SW480 (cell line): Measurements from ENCODE around the gene ADAMTS2.

Experiments
- DNase-seq: peaks from one replicate; pipeline ENCODE4 v3.0.0-alpha.2; 2016; ENCODE audit warnings: low spot score

The ADAMTS2 gene

DNA sequence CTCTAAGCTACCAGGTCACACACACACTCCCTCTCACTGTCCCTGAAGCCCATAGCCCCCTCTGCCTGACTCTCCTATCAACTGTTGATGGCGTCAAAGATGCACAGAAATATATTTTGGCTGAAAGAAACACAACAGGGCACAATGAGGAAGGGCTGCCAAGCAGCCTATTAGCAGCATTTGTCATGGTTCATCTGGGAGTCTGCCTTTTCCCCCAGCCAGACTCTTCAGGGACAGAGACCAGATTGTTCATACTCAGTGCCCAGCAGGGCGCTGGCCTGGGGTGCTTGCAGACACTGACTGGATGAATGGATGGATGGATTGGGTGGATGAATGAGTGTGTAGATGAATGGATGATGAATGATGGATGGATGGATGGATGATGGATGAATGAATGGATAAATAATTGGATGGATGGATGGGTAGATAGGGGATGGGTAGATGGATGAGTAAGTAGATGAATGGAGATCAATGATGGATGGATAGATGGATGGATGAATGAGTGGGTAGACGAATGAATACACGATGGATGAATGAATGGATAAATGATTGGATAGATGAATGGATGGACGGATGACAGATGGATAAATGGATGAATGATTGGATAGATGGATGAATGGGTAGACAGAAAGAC lies 90.5 kb downstream of the ADAMTS2 start:
- no peak for DNase-seq

DNA sequence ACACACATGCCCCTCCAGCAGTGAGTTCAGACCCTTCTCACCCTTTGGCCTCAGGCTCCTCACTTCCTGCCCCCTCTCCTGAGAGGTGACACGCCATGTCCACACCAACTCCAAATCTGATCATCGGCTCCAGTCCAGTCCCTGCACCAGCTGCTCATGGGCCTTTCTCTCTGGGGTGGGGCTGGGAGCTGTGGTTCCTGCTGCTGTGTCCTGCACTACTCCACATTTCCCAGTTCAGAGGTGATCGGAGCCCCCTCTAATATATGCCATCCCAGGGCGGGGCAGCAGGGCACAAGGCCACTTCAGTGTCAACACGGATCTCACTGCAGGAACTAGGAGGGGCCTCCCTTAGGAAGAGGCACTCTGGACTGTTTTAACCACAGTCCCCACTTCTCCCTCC lies 91.5 kb downstream of the ADAMTS2 start:
- no peak for DNase-seq

DNA sequence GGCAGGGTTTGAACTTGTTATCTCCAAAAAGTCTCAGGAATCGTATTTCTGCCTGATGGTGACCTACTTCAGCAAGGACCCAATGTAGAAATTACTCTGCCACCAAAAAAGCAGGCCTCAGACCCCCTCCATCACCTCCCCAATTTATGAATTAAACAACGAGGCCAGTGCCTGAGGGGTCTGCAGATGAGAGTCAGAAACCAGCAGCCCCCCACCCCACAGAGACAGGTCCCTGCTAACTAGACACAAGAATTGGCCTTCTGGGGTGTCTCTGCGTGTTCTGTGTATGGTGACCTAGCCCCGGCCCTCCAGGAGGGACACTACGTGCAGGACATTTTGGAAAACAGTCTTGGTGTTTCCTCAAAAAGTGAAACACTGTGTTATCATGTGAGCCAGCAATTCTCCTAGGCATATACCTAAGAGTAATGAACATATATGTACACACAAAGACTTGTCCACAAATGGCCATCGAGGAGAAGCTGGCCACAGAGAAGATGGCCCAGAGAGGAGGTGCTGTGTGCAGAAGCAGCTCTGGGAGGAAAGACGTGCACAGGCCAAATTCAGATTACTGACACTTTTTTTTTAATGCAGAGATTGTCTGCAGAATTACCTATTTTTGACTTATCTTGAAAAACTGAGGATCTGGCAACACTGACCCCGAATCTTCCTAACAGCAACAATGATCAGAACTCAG lies 93.8 kb downstream of the ADAMTS2 start:
- DNase-seq = no peak

DNA sequence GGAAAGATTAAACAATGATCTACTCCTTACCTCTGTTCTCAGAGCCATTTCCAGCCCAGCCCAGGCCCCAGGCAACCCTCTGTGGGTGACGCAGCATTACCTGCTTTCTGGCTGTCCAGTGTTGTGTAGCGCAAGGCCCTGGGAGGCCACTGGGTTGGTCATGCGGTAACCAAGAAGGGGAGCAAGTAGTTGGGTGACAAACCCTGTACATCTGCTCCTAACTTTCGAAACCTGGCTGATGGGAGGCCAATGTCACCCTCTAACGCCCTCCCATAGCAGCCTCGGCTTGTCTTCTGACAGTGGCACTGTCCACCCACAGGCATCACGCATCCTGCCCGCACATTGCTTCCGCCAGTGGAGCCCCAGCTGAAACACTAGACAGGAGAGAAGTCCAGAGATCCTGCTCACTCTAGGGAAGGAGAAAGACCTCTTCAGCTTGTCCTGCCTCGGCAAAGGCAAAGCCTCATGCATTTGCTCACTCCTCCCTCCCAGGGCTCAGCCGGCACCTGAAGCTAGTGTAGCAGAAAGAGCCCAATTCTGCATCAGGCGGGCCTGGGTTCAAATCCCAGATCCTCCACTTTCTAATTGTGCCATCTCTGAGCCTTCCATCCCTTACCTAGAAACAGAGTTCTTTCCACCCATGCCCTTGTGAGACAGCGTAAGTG lies 94.6 kb downstream of the ADAMTS2 start:
- no peak for DNase-seq

DNA sequence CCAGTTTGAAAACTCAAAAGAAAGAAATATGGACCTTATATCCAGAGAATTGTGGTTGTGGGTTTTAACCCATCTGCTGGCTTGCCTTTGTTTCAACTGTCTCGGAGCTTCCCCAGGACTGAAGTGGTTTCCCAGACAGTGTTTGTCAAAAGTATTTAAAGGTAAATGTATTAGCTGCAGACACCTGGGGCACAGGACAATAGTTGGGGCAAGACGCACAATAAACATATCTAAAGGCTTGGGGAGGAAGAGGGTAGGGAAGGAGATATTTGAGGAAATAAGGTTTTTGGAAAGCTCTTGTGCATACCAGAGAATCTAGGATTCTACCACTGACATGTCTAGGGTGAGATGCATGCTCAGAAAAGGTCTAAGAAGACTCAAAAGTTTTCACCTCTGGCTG lies 99.0 kb downstream of the ADAMTS2 start:
- DNase-seq = no peak

DNA sequence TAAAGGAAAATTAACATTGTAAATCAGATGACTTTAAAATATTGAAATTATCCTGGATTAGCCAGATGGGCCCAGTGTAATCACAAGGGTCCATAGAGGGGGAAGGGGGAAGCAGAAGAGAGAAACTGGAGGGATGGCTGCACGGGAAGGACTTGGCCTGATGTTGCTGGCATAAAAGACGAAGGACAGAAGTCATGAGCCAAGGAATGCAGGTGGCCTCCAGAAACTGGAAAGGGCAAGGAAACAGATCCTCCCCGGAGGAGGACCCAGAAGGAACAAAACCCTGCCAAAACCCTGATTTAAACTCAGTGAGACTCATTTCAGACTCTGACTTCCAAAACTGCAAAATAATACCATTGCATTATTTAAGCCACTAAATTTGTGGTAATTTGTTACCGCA lies 100.2 kb downstream of the ADAMTS2 start:
- no peak for DNase-seq

DNA sequence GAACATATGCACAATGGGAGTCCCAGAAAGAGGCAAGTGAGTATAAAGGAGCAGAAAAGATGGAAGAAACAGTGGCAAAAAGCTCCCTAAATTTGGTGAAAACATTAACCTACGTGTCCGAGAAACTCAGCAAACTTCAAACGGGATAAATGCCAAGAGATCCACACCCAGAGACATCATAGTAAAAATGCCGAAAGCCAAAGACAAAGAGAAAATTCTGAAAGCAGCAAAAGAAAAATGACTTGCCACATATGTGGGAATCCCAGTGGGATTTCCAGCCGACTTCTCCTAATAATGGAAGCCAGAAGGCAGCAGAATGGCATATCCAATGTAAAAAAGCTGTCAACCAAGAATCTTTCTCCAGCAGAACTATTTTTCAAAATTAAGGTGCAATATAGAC lies 101.2 kb downstream of the ADAMTS2 start:
- DNase-seq = no peak

DNA sequence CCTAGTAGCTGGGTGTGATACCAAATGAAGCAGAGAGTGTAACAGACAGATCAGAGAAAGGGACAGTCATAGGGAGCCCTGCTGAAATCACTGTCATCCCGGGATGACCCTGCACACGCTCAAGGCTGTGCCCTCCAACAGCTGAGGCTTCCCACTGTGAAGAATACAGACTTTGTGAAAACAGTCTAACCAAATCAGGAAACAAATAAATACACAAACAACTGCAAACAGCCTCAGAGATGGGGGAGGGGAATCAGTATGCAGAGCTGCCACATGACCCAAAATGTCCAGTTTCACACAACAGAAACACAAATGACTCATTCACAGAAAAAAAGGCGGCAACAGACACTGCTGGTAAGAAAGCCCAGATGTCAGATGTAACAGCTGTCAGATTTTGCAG lies 101.9 kb downstream of the ADAMTS2 start:
- no peak for DNase-seq

DNA sequence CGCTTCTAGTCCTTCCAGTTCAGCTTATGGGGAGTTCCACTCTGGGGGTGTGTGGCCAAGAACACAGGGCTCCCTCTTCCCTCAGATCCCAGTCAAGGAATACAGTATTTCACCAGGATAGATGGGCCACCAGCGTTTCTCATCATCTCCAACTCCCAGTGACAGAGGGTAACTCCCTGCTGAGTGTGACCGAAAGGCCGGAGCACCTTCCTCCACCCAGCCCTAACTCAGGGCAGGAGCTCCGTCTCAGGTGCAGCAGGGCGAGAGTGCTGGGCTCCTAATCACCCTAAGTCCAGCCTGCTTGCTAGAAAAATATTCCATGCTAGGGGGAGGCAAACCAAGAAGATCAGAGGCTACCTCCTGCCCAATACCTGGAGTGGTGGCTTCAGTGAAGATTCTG lies 102.6 kb downstream of the ADAMTS2 start:
- DNase-seq = no peak

DNA sequence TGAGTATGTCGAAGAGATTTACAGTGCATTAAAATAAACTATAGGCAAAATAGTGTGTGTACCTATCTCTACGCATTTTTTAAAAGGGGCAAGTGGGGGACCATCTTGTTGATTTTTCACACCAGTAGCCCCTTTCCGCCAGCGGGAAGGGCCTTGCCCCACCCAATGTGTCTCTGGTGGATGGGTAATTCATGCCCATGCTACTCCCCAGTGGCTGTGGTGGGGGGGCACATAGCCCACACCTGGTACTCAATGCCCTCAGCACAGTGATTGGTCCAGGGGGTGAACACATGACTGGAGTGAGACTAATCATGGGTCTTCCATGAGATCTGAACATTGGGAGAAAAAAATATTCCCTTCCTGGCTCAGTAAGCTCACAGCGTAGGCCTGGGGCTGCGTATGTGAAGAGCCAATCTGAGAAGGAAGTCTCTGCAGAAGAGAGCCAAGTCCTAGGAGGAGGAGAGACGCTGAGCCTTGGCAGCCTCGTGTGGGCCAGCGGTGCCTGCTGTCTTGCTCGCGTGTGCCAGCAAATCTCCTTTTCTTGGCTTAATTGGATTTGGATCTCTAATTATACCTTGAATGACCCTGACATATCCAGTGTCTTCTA lies 103.4 kb downstream of the ADAMTS2 start:
- no peak for DNase-seq

DNA sequence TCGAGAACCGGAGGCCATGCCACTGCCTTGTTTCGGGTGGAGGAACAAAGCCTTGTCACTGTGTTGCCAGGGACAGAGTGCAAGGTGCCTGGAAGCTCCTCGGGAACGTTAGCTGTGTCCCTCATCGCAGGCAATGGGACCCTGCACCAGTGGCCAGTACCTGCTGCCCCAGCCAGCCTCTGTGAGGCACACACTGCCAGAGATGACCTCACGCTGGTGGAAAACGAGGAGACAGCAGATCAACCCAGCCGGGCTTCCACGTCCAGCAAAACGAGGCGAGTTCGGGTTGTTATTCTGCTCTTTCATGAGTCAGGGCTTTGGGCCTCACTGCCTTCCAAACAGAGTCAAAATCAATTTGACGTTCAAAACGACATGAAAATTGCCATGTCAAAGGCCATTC lies 104.1 kb downstream of the ADAMTS2 start:
- DNase-seq = no peak

DNA sequence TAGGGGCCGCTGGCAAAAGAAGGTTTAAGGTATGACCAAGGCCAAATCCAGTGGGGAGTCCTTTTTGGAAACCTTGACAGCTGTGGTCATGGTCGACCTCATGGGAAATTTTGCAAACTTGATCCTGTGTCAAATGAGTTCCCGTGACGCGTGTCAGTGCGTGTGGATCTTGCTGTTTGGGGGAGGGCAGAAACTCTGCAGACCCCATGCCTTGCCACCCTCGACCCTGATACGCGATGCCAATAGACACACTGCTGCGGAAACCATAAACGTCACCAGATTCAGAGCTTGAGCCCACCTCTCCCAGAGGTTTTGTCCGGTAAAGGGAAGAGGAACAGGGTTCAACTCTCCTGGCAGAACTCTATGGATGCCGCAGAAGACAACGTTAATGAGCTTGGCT lies 104.7 kb downstream of the ADAMTS2 start:
- DNase-seq = no peak

DNA sequence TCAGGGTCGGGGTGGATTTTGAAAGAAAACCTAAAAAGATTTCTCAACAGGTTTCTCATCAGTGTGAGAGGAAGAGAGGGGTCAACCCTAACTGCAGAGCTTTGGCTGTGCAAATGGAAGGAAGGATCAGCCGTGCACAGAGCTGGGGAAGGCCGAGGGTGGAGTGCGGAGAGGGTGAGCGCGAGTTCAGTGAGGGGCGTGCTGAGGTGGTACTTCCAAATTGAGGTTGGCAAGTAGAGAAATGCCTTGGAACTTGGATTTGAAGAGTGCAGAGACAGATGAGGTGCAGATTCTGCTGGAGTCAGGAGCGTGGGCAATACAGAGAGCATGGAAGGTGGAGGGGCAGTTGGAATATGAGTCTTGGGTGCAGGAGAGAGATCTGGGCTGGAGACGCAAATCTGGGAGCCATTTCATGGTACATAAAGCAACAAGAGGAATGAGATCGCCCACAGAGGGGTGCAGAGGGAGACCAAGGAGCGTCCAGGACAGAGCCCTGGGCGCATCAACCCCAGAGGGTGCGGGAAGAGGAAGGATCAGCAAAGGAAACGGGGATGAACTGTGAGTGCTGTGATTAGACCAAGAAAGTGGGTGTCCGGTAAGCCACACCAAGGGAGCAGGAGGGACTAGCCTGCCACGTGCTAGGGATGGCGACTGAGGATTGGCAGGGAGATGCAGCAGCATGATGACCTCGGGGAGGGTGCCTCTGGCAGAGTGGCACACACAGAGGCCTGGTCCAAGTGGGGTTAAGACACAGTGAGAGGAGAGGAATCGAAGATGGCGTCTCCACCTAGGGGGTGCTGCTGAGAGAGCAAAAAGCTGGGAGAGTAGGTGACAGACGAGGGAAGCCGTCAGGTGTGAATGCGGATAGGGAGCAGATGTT lies 105.8 kb downstream of the ADAMTS2 start:
- no peak for DNase-seq

DNA sequence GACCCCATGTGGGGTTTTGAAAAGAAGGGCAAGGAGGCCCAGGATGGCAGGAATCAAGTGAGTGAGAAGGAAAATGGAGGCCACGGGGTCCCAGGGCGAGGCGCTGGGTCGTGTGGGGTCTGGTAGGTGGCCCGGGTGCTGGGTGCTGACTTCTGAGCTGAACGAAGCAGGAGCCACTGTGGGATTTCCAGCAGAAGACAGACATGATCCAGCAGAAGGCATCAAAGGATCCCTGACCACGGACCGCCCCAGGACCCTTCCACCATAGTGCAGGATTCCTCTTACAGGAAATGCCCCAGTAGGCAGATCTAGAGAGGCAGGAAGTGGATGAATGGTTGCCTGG lies 106.7 kb downstream of the ADAMTS2 start:
- no peak for DNase-seq

DNA sequence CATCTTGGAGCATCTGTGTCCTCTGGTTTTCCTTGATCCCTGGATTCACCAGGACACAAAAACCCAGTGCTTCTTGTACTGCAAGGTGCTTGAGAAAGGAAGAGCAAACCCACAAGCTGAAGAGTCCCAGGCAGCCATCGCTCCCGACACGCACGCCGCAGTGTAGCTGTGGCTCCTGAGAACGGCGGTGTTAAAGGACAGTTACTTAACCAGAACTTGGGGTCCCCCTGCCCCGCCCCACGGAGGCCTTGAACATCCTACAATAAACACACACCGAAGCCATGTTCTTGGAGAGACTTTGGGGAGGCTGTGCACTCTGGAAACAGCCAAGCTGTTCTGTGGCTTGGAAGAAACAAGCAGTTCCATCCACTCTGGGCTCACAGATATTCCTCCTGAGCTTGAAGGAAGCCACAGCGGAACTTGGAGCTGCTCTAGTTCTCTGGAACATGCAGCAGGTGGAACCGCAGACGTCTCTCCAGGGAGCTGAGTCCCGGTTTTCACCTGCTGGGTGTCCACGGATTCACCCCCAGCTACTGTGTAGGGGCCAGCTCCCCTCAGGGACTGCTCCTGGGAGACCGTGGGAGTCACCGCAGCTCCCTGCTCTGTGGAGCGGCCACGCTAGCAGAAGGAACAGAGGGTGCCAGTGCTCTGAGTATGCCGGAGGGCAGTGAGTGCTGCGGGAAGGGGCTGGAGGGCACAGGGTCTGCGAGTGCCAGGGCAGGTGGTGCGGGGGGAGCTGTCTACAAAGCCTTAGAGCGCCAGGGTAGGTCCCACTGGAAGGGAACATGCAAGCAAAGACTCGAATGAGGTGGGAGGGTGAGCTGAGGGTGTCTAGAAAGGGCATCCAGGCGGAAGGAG lies 107.3 kb downstream of the ADAMTS2 start:
- DNase-seq = no peak

DNA sequence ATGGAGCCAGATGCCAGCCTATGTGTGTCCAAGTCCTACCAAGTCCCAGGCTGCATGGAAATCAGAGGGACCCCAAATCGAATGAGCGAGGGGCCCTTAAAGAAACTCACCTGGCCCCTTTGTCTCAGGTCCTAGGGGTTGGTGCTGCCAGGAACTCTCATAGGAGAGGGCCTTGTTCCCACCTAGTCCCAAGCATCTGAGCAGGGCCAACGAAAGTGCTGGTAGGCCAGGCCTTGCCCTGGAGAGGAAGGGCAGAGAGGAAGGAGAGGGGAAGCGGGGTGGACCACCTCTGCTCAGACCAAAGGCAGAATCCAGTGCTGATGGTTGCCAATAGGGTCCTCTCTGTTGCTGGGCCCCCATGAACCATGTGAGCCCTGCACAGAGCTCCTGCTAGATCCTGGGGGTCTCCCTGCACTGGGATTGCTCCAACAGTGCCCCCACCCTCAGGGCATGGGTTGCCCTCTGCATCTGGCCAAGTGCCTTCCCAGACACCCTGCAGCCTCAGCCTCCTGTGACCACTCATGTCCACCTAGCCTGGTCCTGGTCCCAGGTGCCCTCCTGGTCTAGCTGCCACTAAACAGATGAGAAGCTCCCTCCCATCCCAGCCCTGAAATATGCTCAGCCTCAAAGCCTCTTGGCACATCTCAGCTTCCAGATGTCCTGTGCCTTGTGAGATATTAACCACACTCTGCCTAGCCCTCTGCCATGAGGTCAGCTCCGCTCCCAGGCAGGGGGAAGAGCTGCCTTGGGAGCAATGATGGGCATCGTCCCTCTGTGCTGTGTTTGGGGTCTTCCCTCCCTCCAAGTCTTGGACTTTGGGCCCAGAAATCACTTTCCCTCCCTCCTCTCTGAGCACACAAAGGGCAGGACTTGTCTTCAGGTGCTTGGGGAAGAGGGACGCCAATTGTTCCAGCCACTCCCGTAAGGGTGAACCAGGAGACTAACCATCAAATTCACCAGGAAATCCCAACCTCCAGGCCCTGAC lies 109.6 kb downstream of the ADAMTS2 start:
- DNase-seq = no peak

DNA sequence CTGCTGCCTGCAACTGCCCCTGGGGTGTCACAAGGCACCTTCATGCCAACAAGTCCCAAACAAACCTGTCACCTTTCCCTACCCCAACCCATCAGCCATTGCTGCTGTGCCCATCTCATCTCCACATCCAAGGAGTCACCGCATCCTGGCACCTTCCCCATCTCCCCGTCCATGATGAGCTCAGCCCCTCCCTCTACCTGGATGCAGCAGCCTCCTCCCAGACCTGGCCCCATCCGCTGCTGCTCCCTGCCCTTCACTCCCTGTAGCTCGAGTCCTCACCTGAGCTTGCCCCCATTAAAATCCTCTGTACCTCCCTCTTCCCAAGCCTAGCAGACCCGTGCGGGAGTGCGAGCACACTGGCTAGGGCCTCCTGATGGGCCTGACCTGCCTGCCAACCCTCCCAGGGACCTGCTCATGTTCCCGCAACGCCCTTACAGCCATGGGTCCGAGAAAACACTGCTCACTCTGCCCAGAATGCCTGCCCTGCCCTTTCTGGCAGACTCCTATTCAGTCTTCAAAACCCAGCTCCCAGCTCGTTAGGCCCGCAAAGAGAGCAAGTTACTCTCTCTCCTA lies 110.6 kb downstream of the ADAMTS2 start:
- no peak for DNase-seq

DNA sequence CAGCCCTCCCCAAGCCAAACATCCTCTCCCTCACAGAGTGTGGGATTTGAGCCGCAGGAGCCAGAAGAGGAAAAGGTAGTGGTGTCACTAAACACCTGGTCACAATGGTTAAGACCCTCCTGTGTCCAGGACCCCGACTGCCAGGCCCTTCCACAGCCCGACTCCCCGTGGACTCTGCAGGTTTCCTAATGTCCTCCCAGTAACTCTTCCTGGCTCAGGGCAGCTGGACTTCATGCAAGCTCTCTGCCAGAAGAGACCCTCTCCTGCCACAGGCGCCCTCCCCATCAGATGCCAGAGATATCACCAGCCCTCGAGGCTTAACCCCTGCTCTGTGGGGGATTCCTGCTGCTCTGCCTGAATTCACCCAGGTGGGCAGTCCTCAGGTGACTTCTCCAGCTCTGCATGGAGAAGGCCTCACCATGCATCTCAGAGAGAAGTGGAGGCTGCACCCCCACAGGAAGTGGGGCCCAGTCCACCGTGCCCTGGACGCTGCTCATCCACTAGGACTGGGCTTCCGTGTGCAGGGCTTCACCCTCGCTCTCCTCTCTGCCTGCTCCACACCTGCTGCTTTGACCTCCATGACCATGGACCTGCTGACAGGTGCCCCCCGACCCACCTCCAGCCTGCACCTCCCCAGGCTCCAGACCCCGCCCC lies 111.2 kb downstream of the ADAMTS2 start:
- DNase-seq = no peak

DNA sequence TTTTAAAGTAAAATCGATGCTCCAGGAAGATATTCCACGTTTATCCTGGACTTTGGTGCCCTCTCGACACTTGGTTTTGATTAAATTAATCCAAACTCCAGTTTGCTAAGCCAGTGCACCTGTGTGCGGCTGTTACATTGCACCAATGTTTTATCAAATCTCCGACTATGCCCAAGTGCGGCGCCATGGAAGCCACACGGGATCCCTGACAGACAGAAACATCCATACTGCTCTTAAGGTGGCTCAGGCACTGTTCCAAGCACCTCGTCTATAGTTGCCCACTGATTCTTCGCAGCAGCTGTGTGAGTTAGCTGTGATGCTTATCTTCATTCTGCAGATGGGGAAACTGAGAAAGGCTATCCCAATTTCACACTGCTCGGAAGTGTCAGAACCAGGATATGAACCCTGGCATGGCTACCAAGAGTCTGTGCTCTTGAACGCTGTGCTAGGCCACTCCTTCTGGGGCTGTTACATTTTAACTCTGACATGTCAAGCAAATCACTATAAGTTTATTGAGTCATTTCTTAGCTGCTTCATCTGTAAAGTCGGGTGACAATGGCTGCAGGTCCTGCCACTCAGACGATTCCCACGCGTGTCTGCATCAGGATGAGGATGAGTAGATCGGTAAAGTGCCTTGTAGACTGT lies 113.0 kb downstream of the ADAMTS2 start:
- no peak for DNase-seq
